ENCODE measurements around the gene MEIOB. TPM values are rescaled to one million over a fixed set of nuclear protein-coding genes. Genes with fewer than 3 reads are reported as not detected.

MEIOB gene
- total RNA-seq, 1 experiment from 2014 or later, result not detected

GRCh38 chr16:1918351-1919326, 46.7 kb upstream of the MEIOB start, which contains the start of gene HS3ST6:
TSS of gene HS3ST6 (minus strand) at chr16:1918415. CDS start at chr16:1918323, 92 bp downstream.
- ChIA-PET CTCF (interaction anchor here (0.7 kb wide), 1 partner anchor 90 kb away, joined by 3 read pairs; no protein-coding TSS in a partner anchor), POLR2A (no interaction called here)
- intact Hi-C loops (cut with micrococcal nuclease), result no loop called here

GRCh38 chr16:1917665-1918350, 45.8 kb upstream of the MEIOB start:
- POLR2A ChIA-PET, result no interaction called here
- no peak overlapping the region for H3K4me3 Mint-ChIP-seq (ENCODE audit: unreplicated experiment)
- no peaks in the 10 kb centered on the region for H3K36me3 Mint-ChIP-seq (ENCODE audit: insufficient read depth, unreplicated experiment)
- no peak for DNase-seq (ENCODE audit: unreplicated experiment)
- BruUV-seq (replicated peaks), result no TSS peak
- H3K27ac Mint-ChIP-seq (ENCODE audit: low read depth, unreplicated experiment), result no peak overlapping the region
- no peaks in the 10 kb centered on the region for H3K9me3 Mint-ChIP-seq (ENCODE audit: unreplicated experiment)
- TF ChIP-seq CTCF (IDR thresholded peaks at IDR 0.05; ENCODE audit: unreplicated experiment), result no peak
- H3K27me3 Mint-ChIP-seq (ENCODE audit: insufficient read depth, unreplicated experiment), result peaks cover 49% of the 10 kb centered on the region
- intact Hi-C loops (cut with micrococcal nuclease), result no loop called here
- peaks cover 6% of the 10 kb centered on the region for H3K4me1 Mint-ChIP-seq (ENCODE audit: insufficient read depth, unreplicated experiment)
- CTCF ChIA-PET, result no interaction called here

More at GRCh38 chr16:1918351-1919326, 46.7 kb upstream of the MEIOB start, which contains the start of gene HS3ST6:
- DNase-seq (ENCODE audit: unreplicated experiment), result no peak
- TF ChIP-seq CTCF (IDR thresholded peaks at IDR 0.05; ENCODE audit: unreplicated experiment), result no peak
- no peak within 1 kb of the TSS for H3K27ac Mint-ChIP-seq (ENCODE audit: low read depth, unreplicated experiment)
- H3K9me3 Mint-ChIP-seq (ENCODE audit: unreplicated experiment), result no peaks in the 10 kb centered on the region
- H3K4me1 Mint-ChIP-seq (ENCODE audit: insufficient read depth, unreplicated experiment), result peaks cover 6% of the 10 kb centered on the region
- peaks cover 49% of the 10 kb centered on the region for H3K27me3 Mint-ChIP-seq (ENCODE audit: insufficient read depth, unreplicated experiment)
- no peaks in the 10 kb centered on the region for H3K36me3 Mint-ChIP-seq (ENCODE audit: insufficient read depth, unreplicated experiment)
- BruUV-seq (replicated peaks), result no TSS peak
- no peak within 1 kb of the TSS for H3K4me3 Mint-ChIP-seq (ENCODE audit: unreplicated experiment)

GRCh38 chr16:1917056-1917664, 45.2 kb upstream of the MEIOB start:
- no peak for TF ChIP-seq CTCF (IDR thresholded peaks at IDR 0.05; ENCODE audit: unreplicated experiment)
- BruUV-seq (replicated peaks), result no TSS peak
- CTCF ChIA-PET, result no interaction called here
- intact Hi-C loops (cut with micrococcal nuclease), result no loop called here
- POLR2A ChIA-PET, result interaction anchor here (0.8 kb wide), 1 partner anchor 37 kb away, joined by 3 read pairs; no protein-coding TSS in a partner anchor
- DNase-seq (ENCODE audit: unreplicated experiment), result no peak
- H3K4me3 Mint-ChIP-seq (ENCODE audit: unreplicated experiment), result no peak overlapping the region
- peaks cover 6% of the 10 kb centered on the region for H3K4me1 Mint-ChIP-seq (ENCODE audit: insufficient read depth, unreplicated experiment)
- no peaks in the 10 kb centered on the region for H3K9me3 Mint-ChIP-seq (ENCODE audit: unreplicated experiment)
- no peaks in the 10 kb centered on the region for H3K36me3 Mint-ChIP-seq (ENCODE audit: insufficient read depth, unreplicated experiment)
- no peak overlapping the region for H3K27ac Mint-ChIP-seq (ENCODE audit: low read depth, unreplicated experiment)
- H3K27me3 Mint-ChIP-seq (ENCODE audit: insufficient read depth, unreplicated experiment), result peaks cover 49% of the 10 kb centered on the region

- POLR2A ChIA-PET, result interaction anchor here (0.6 to 0.8 kb wide), 2 partner anchors 37 to 161 kb away, joined by 3 read pairs; no protein-coding TSS in a partner anchor
- BruUV-seq (replicated peaks), result no TSS peak
- CTCF ChIA-PET, result interaction anchor here (0.7 to 1.4 kb wide), 2 partner anchors 46 to 69 kb away, joined by 3 to 4 read pairs; no protein-coding TSS in a partner anchor
- no peak for DNase-seq (ENCODE audit: unreplicated experiment)
- no peaks in the 10 kb centered on the region for H3K9me3 Mint-ChIP-seq (ENCODE audit: unreplicated experiment)
- H3K36me3 Mint-ChIP-seq (ENCODE audit: insufficient read depth, unreplicated experiment), result no peaks in the 10 kb centered on the region
- H3K4me3 Mint-ChIP-seq (ENCODE audit: unreplicated experiment), result no peak overlapping the region
- no peak for TF ChIP-seq CTCF (IDR thresholded peaks at IDR 0.05; ENCODE audit: unreplicated experiment)
- H3K4me1 Mint-ChIP-seq (ENCODE audit: insufficient read depth, unreplicated experiment), result peaks cover 6% of the 10 kb centered on the region
- H3K27ac Mint-ChIP-seq (ENCODE audit: low read depth, unreplicated experiment), result no peak overlapping the region
- intact Hi-C loops (cut with micrococcal nuclease), result no loop called here
- H3K27me3 Mint-ChIP-seq (ENCODE audit: insufficient read depth, unreplicated experiment), result peaks cover 47% of the 10 kb centered on the region
Measured at GRCh38 chr16:1916640-1916990, 44.7 kb upstream of the MEIOB start.
